ACHN (cell line): ENCODE measurements around the gene UBA3.

ENCODE experiments used
- DNase-seq: peaks from one replicate; pipeline ENCODE4 v3.0.0-alpha.2; 2015
- in situ Hi-C: cut with HindIII; loops from 2 replicates; pipeline ENCODE4 v1.10.0; 2017; ENCODE audit warnings: low sequenced_read_pairs, low pct_ligation_motif_present, low pct_unique_long_range_greater_than_20kb

The UBA3 gene

GRCh38 chr3:69082361-69082760 lies 2.2 kb upstream of the UBA3 start:
- in situ Hi-C loops: no loop called here
- no peak for DNase-seq

- peak; percentile 71 for DNase-seq
- in situ Hi-C loops: no loop called here
Observed at GRCh38 chr3:69081583-69082262, 1.6 kb upstream of the UBA3 start.

GRCh38 chr3:69079269-69080159 lies 651 bp downstream of the UBA3 start:
- no peak for DNase-seq
- in situ Hi-C loops: no loop called here

GRCh38 chr3:69072928-69073327 lies 7.2 kb downstream of the UBA3 start:
- DNase-seq: no peak
- in situ Hi-C loops: no loop called here

- in situ Hi-C loops: no loop called here
- DNase-seq: no peak
Observed at GRCh38 chr3:69066121-69066520, 14.0 kb downstream of the UBA3 start.

GRCh38 chr3:69065318-69065964 lies 14.7 kb downstream of the UBA3 start:
- in situ Hi-C loops: no loop called here
- DNase-seq: no peak

GRCh38 chr3:69063636-69064035 lies 16.5 kb downstream of the UBA3 start:
- no peak for DNase-seq
- in situ Hi-C loops: no loop called here

- in situ Hi-C loops: no loop called here
- no peak for DNase-seq
Observed at GRCh38 chr3:69059688-69060087, 20.5 kb downstream of the UBA3 start.

GRCh38 chr3:69058947-69059224 lies 21.3 kb downstream of the UBA3 start:
- in situ Hi-C loops: no loop called here
- no peak for DNase-seq

- no peak for DNase-seq
- in situ Hi-C loops: no loop called here
Observed at GRCh38 chr3:69058180-69058946, 21.8 kb downstream of the UBA3 start.

- in situ Hi-C loops: no loop called here
- DNase-seq: no peak
Observed at GRCh38 chr3:69052472-69052898, 27.7 kb downstream of the UBA3 start.

GRCh38 chr3:69051756-69052471 lies 28.3 kb downstream of the UBA3 start, which contains the start of gene TMF1:
TSS of gene TMF1 (minus strand) at chr3:69052333. CDS start at chr3:69052086, 247 bp downstream.
- peak; percentile 99 for DNase-seq
- in situ Hi-C loops: no loop called here

- in situ Hi-C loops: no loop called here
- DNase-seq: no peak
Observed at GRCh38 chr3:69048990-69049389, 31.2 kb downstream of the UBA3 start.

- in situ Hi-C loops: no loop called here
- no peak for DNase-seq
Observed at GRCh38 chr3:69044608-69045007, 35.6 kb downstream of the UBA3 start.

GRCh38 chr3:69033470-69033869 lies 46.7 kb downstream of the UBA3 start:
- in situ Hi-C loops: no loop called here
- DNase-seq: no peak

GRCh38 chr3:69032737-69033136 lies 47.4 kb downstream of the UBA3 start:
- in situ Hi-C loops: no loop called here
- DNase-seq: no peak

- in situ Hi-C loops: no loop called here
- DNase-seq: no peak
Observed at GRCh38 chr3:69032142-69032541, 48.0 kb downstream of the UBA3 start.

- no peak for DNase-seq
- in situ Hi-C loops: no loop called here
Observed at GRCh38 chr3:69031635-69032034, 48.5 kb downstream of the UBA3 start.
